Hepatocyte (in vitro differentiated cells): ENCODE measurements around the gene GDF15. TPM values are rescaled to one million over a fixed set of nuclear protein-coding genes. Genes with fewer than 3 reads are reported as not detected.
"Not testable (repeated sequence)": the region's sequence is repeated elsewhere in the genome, so short reads cannot be mapped to it uniquely, and the experiment has no call there.

Experiments used
- DNase-seq: peaks from one replicate; pipeline ENCODE4 v3.0.0-alpha.2; 2016; ENCODE audit warnings: low spot score
- H2AFZ ChIP-seq: fragments of 200-600 bp; sonication (generic); 2 replicates; pipeline ENCODE4 v1.6.0; 2016; ENCODE audit warnings: antibody characterized with exemption, mild to moderate bottlenecking
- H3K27ac ChIP-seq: fragments of 200-600 bp; sonication (generic); 2 replicates; pipeline ENCODE4 v1.5.1; 2016; ENCODE audit warnings: mild to moderate bottlenecking
- H3K27me3 ChIP-seq: fragments of 200-600 bp; sonication (generic); 2 replicates; pipeline ENCODE4 v1.6.1; 2016
- H3K36me3 ChIP-seq: fragments of 200-600 bp; sonication (generic); replicated peaks from 2 replicates; pipeline ENCODE4 v1.5.1; 2016; ENCODE audit warnings: low read depth; ENCODE audit not compliant: insufficient read depth
- H3K4me1 ChIP-seq: fragments of 200-600 bp; sonication (generic); 2 replicates; pipeline ENCODE4 v1.5.1; 2016; ENCODE audit warnings: mild to moderate bottlenecking, moderate library complexity; ENCODE audit not compliant: insufficient read depth
- H3K4me2 ChIP-seq: fragments of 200-600 bp; sonication (generic); 2 replicates; pipeline ENCODE4 v1.6.0; 2016
- H3K4me3 ChIP-seq: fragments of 200-600 bp; sonication (generic); 2 replicates; pipeline ENCODE4 v1.5.1; 2016; ENCODE audit warnings: mild to moderate bottlenecking
- H3K79me2 ChIP-seq: fragments of 200-600 bp; sonication (generic); 2 replicates; pipeline ENCODE4 v1.6.0; 2017; ENCODE audit warnings: mild to moderate bottlenecking
- H3K9me2 ChIP-seq: fragments of 200-600 bp; sonication (generic); replicated peaks from 2 replicates; pipeline ENCODE4 v1.6.0; 2017; ENCODE audit warnings: mild to moderate bottlenecking; ENCODE audit not compliant: insufficient read depth
- H3K9me3 ChIP-seq: fragments of 200-600 bp; sonication (generic); 2 replicates; pipeline ENCODE4 v1.5.1; 2016; ENCODE audit warnings: low read depth, mild to moderate bottlenecking
- H4K20me1 ChIP-seq: fragments of 200-600 bp; sonication (generic); 2 replicates; pipeline ENCODE4 v1.6.0; 2016; ENCODE audit warnings: mild to moderate bottlenecking; ENCODE audit not compliant: insufficient read depth, poor library complexity, severe bottlenecking
- CTCF ChIP-seq: fragments of 200-600 bp; sonication (generic); IDR thresholded peaks from 2 replicates; pipeline ENCODE4 v1.5.1; 2016; ENCODE audit warnings: antibody characterized with exemption, mild to moderate bottlenecking; ENCODE audit not compliant: poor library complexity
- EZH2 ChIP-seq: fragments of 200-600 bp; sonication (generic); IDR thresholded peaks from 2 replicates; pipeline ENCODE4 v1.6.1; 2016; ENCODE audit warnings: antibody characterized with exemption, mild to moderate bottlenecking, borderline replicate concordance
- EZH2phosphoT487 ChIP-seq: fragments of 200-600 bp; sonication (generic); IDR thresholded peaks from one replicate; pipeline ENCODE4 v1.6.1; 2018; ENCODE audit warnings: antibody characterized with exemption, mild to moderate bottlenecking, low read depth, moderate library complexity; ENCODE audit not compliant: unreplicated experiment, severe bottlenecking
- WGBS: methylation state at CpG from one replicate; pipeline ENCODE4 v1.1.6; 2016; ENCODE audit warnings: low lambda C conversion rate; ENCODE audit errors: missing lambda C conversion rate; 5-methylcytosine and 5-hydroxymethylcytosine counted together
- polyA plus RNA-seq: library from polyadenylated mRNA; unstranded; fragments of >200 nt; fragmentation: Nextera tagmentation; extraction: Ambion mirVana; gene quantifications from 2 replicates; pipeline ENCODE4 v1.2.1, GENCODE V29; 2016
- total RNA-seq: library from RNA; depleted of rRNA; stranded (reverse); fragments of >200 nt; gene quantifications from 2 replicates; pipeline ENCODE4 v1.2.3, GENCODE V29; 2014

The GDF15 gene
- total and polyA plus RNA-seq, 2 experiments from 2014 or later, result 123 to 175 TPM

GRCh38 chr19:18353378-18354005, 32.5 kb upstream of the GDF15 start:
- Histone ChIP-seq H4K20me1 (no peaks in the 10 kb centered on the region), H3K36me3 (peaks cover 3% of the 10 kb centered on the region), H3K4me3 (no peak overlapping the region), H3K79me2 (peaks cover 3% of the 10 kb centered on the region), H3K9me2 (no peaks in the 10 kb centered on the region), H3K4me1 (no peaks in the 10 kb centered on the region), H3K9me3 (no peaks in the 10 kb centered on the region), H3K4me2 (no peak overlapping the region), H2AFZ (no peak overlapping the region), H3K27me3 (no peaks in the 10 kb centered on the region), H3K27ac (no peak overlapping the region)
- WGBS, result 94% methylated on average over 8 of the region's 8 CpGs
- no peak for DNase-seq
- TF ChIP-seq EZH2 (no peak), EZH2phosphoT487 (no peak)

GRCh38 chr19:18354743-18355142, 31.2 kb upstream of the GDF15 start:
- H3K4me2 ChIP-seq, H3K36me3 ChIP-seq, H4K20me1 ChIP-seq, H3K79me2 ChIP-seq, H2AFZ ChIP-seq, H3K9me2 ChIP-seq, H3K9me3 ChIP-seq, H3K27ac ChIP-seq, H3K27me3 ChIP-seq, DNase-seq, H3K4me3 ChIP-seq, H3K4me1 ChIP-seq: not testable (repeated sequence)
- whole genome bisulfite sequencing, result 99% methylated on average over 7 of the region's 7 CpGs

- H4K20me1 ChIP-seq, result no peaks in the 10 kb centered on the region
- no peak overlapping the region for H3K4me3 ChIP-seq
- DNase-seq, result no peak
- H3K4me1 ChIP-seq, result no peaks in the 10 kb centered on the region
- no peak overlapping the region for H3K4me2 ChIP-seq
- H3K27ac ChIP-seq, result no peak overlapping the region
- no peaks in the 10 kb centered on the region for H3K9me3 ChIP-seq
- WGBS, result 93% methylated on average over 3 of the region's 3 CpGs
- H2AFZ ChIP-seq, result no peak overlapping the region
- no peaks in the 10 kb centered on the region for H3K9me2 ChIP-seq
- no peaks in the 10 kb centered on the region for H3K79me2 ChIP-seq
- peaks cover 3% of the 10 kb centered on the region for H3K36me3 ChIP-seq
- no peaks in the 10 kb centered on the region for H3K27me3 ChIP-seq
- TF ChIP-seq EZH2 (no peak), EZH2phosphoT487 (no peak), CTCF (no peak)
Measured at GRCh38 chr19:18357041-18357440, 28.9 kb upstream of the GDF15 start.

GRCh38 chr19:18361646-18362045, 24.3 kb upstream of the GDF15 start:
- no peak for DNase-seq
- Histone ChIP-seq H4K20me1 (no peaks in the 10 kb centered on the region), H3K36me3 (peaks cover 3% of the 10 kb centered on the region), H3K9me3 (no peaks in the 10 kb centered on the region), H3K27ac (peak overlapping the region; percentile 98), H3K4me2 (no peak overlapping the region), H3K9me2 (no peaks in the 10 kb centered on the region), H3K79me2 (peaks cover 4% of the 10 kb centered on the region), H2AFZ (no peak overlapping the region), H3K27me3 (no peaks in the 10 kb centered on the region), H3K4me1 (peaks cover 23% of the 10 kb centered on the region), H3K4me3 (no peak overlapping the region)
- WGBS, result 88% methylated on average over 8 of the region's 8 CpGs
- no peak for TF ChIP-seq EZH2phosphoT487
- no peak for TF ChIP-seq CTCF
- TF ChIP-seq EZH2, result no peak
